RCC 7860 (cell line): ENCODE data around the gene LCOR.
"Not testable (repeated sequence)": the region's sequence is repeated elsewhere in the genome, so short reads cannot be mapped to it uniquely, and the experiment has no call there.

Experiments
- DNase-seq: peaks from one replicate; pipeline ENCODE4 v3.0.0-alpha.2; 2015; ENCODE audit warnings: low spot score
- FAIRE-seq: peaks from 2 replicates; lab custom pipeline; 2012; peaks lifted over from hg19 to GRCh38; lab: Jason Lieb, UNC

The LCOR gene

DNA sequence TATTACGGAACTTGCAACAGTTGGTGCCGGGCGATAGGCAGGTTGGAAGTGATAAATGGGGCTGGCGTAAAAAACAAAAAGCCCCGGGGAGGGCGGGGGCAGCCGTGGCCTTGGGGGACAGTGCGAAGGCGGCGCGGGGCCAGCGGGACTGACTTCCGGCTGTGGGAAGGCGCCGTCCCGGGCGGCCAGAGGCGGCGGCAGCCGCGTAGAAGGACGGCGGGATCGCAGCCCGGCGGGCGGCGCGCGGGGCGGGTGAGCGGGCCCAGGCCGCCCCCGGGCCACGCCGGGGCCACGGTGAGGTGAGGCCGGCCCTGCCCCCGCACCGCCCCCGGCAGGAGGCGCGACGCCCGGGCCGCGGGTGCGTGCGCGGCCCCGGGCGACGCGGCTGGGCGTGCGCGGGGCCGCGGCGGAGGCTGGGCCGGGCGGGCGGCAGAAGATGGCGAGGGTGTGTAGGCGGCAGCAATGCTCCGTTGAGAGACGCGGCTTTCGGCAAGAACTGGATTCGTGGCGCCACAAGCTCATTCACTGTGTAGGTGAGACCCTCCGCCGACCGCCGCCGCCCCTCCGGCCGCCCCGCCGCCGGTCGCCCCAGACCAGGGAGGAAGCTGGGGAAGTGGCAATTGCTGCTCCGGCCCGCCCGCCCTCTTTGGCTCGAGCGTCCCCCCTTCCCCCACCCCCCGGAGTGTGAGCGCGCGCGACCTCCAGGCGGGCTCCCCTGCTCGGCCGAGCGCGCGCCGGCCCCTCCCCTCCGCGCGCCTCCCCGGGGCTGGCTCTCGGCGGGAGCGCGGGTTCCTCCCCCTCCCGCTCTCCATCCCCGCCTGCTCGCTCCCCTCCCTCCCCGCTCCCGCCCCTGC, at the start of gene LCOR:
LCOR (plus strand) TSS at position 432 of the 854 bp plus-strand sequence. CDS start 116,760 bp downstream, outside the sequence.
- DNase-seq: peak; percentile 65
- no peak for FAIRE-seq

DNA sequence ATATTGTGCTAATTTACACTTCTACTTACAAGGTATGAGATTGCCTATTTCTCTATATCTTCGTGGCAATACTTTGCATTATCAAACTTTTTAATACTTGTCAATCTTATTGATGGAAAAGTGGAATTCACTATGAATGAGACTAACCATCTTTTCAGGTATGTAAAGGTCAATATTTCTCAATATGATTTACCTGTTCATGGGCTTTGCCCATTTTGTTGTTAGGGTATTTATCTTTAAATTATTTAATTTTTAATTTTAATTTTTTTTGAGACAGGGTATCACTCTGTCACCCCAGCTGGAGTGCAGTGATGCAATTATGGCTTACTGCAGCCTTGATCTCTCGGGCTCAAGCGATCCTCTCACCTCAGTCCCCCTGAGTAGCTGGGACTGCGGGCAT, 47.8 kb upstream of the LCOR start:
- DNase-seq (no peak), FAIRE-seq (no peak)

DNA sequence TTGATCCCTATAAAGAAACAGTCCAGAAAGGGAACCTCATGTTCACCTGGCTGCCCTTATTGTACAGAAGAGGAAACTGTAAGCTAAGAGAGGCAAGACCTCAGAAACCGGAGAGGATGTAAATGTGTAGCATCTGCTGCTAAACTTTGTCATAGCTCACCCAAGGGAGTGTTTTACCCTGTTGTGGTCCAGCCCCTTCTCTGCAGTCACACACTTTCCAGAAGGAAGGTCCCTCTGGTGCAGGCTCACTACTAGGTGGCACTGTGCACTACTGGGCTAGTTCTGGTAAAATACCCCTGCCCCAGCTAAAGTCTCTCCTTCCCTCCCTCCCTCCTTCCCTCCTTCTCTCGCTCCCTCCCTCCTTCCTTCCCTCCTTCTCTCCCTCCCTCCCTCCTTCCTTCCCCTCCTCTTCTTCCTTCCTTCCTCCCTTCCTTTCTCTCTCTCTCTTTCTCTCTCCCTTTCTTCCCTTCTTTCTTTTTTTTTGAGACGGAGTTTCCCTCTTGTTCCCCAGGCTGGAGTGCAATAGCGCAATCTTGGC, 42.5 kb upstream of the LCOR start:
- no peak for DNase-seq
- FAIRE-seq: no peak

DNA sequence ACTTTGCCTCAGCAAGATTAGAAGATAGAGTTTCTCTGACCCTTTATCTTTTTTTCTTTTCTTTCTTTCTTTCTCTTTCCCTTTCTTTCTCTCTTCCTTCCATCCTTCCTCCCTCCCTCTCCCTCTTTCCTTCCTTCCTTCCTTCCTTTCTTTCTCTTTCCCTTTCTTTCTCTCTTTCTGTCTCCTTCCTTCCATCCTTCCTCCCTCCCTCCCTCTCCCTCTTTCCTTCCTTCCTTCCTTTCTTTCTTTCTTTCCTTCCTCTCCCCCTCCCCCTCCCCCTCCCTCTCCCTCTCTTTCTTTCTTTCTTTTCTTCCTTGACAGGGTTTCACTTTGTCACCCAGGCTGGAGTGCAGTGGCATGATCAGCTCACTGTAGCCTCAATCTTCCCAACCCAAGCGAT, 40.2 kb upstream of the LCOR start:
- DNase-seq: no peak

DNA sequence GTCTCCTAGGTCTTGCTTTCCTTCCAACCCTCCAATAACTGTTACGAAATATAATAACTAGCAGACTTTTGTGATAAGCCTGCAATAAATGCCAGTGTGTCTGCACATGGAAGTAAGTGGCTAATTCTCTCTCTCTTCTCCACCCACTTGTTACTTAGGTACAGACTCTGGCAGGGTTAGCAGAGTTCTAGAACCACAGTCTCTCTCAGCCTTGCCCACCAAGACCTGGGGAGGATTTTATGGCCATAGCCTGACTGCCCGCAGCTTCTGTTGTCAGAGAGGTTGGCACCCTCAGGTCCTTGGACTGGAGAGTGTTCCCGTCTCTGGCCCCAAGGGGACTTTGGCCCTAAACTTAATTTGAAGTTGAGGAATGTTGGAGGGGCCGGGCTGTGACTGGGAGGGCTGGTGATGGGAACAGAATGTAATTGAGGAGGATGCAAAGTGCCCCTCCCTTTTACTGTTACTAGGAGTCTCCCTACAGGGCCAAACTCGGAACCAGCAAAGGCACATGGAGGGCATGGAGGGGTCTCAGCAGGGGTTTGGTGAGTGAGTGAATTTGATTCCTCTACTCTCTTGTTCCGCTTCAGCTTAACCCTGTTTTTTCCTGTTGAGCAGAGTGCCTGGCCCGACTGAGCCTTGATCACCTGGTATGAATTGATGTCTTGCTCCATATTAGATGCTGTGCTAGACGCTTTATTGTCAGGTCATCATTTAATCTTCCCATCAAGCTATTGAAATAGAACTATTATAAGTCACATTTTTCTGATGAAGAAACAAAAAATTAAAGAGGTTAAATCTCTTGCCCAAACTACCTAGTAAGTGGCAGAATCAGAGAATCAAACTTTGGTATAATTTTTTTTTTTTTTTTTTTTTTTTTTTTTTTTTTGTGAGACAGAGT, 37.0 kb upstream of the LCOR start:
- DNase-seq (no peak), FAIRE-seq (no peak)

More for the DNA sequence above, 40.2 kb upstream of the LCOR start:
- no peak for FAIRE-seq

DNA sequence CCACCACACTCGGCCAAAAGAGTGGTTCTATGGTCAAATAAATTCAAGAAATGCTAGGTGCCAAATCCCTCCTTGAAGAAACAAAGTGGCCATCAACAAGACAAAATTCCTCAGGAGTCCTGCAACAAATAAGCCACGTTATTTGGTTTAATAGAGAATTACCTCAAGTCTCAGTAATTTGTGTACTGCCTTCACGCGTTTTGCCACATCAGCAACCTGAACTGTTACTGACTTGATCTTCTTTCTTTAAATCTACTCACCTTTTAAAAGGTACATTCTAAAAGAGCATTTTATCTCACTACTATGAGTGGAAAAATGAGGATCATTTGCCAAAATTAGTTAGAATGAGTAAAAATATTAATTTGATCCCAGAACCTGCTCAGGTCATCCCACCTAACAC, 34.6 kb upstream of the LCOR start:
- DNase-seq (no peak), FAIRE-seq (no peak)

DNA sequence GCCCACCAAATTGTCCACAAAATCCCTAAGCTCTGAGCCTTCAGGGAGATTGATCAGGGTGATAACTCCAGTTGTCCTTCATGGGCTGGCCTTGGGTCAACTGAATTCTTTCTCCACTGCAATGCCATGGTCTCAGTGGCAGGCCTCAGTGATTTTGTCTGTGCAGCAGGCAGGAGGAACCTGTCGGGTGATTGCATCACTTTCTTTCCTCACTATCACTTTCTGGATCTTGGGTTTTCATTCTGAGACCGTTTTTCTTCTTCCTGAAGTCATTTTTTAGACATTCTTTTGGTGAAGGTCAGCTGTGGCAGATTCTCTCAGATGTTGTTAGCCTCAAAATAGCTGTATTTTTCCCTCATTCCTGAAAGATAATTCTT, 28.8 kb upstream of the LCOR start:
- DNase-seq (no peak), FAIRE-seq (no peak)

DNA sequence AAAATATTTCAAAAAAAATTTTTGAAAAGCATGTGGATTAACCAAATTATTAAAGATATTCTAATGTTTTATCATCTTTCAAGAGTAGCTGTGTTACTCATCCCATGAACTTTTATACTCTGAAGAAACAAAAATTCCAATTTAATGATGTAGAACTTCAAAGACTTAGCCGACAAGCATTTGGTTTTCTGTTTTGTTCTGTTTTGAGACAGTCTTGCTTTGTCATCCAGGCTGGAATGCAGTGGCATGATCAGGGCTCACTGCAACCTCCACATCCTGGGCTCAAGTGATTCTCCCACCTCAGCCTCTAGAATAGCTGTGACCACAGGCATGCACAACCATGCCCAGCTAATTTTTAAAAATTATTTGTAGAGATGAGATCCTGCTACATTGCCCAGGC, 17.8 kb upstream of the LCOR start:
- peak; percentile 92 for FAIRE-seq

DNA sequence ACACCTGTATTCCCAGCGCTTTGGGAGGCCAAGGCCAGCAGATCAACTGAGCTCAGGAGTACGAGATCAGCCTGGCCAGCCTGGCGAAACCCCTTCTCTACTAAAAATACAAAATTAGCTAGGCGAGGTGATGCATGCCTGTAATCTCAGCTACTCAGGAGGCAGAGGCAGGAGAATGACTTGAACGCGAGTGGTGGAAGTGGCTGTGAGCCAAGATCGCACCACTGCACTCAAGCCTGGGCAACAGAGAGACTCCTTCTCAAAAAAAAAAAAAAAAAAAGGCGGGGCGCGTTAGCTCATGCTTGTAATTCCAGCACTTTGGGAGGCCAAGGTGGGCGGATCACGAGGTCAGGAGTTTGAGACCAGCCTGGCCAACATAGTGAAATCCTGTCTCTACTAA, 13.1 kb upstream of the LCOR start:
- FAIRE-seq, DNase-seq: not testable (repeated sequence)

More for the DNA sequence above, 17.8 kb upstream of the LCOR start:
- DNase-seq: peak; percentile 90

DNA sequence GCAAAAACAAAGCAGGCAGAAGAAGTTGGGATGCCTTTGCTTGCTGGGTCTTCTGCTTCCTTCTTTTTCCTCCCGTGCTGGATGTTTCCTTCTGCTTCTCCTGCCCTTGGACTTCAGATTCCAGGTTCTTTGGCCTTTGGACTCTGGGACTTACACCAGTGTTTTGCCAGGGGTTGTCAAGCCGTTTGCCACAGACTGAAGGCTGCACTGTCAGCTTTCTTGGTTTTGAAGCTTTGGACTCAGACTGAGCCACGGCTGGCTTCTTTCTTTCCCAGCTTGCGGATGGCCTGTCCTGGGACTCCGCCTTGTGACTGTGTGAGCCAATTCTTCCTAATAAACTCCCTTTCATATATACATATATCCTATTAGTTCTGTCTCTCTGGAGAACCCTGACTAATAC, 11.3 kb upstream of the LCOR start:
- DNase-seq (no peak), FAIRE-seq (no peak)

DNA sequence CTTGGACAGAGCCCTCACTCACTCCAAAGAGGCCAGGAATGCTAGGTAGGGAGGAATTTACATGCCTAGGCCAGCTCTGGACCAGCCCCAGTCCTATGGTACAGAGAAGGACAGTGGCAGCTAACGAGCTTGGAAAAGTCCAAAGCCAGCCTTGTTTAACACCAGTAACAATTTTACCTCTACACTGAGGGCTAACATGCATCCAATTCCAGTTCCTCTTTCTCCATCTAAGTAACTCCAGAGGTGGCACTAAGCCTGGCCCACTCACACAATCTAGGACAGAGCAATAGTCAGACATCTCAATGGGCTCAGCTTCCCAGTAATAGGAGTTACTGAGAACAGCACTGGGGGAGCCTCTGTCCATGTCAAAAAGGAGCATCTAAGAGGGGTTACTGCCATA, 5.7 kb upstream of the LCOR start:
- FAIRE-seq: no peak
- DNase-seq: no peak

DNA sequence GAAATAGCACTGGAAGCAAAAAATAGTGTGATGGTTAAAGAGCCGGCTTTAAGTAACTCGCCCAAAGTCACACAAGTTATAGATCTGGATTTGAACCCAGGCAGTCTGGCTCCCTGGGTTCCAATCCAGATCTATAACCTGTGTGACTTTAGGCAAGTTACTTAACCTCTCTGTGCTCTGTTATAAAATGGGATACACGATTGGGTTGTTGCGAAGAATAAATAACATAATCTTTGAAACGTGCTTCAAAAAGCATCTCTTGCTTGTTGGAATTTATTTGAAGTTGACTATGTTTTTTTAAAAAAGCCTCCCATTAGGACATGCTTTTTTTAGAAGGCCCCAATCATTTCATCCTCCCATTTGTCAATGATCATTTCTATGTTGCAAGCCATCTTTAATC, 3.5 kb upstream of the LCOR start:
- FAIRE-seq (no peak), DNase-seq (no peak)

DNA sequence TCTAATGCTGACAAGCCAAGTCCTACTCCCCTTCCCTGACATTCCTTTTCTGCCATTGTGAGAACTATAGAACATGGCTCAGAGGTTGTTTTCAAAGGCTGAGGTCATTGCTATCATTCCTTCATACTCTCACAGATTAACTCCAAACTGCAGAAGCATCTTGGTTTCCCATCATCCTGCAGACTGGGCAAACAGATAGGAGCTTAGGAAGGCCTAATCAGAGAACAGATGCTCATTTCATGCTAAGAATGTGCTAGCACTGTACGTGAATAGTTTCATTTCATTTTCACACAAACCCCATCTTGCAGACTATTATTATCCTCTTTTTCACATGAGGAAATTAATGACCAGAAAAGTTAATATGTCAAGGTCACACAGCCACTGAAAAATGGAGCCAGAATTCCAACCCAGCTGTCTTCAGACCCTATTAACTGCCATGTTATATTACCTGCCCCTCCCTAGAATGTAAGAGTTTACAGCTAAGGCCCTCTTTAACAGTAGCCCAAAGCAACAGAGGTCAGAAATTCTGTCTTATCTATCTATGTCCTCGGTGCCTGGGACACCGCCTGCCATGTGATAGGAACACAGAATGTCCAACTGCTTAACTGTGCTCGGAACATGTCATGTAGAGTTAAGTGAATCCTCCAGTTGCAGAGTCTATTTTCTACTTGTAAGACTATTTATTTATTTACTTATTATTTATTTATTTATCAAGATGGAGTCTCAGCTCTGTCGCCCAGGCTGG, 2.9 kb upstream of the LCOR start:
- DNase-seq (no peak), FAIRE-seq (no peak)

DNA sequence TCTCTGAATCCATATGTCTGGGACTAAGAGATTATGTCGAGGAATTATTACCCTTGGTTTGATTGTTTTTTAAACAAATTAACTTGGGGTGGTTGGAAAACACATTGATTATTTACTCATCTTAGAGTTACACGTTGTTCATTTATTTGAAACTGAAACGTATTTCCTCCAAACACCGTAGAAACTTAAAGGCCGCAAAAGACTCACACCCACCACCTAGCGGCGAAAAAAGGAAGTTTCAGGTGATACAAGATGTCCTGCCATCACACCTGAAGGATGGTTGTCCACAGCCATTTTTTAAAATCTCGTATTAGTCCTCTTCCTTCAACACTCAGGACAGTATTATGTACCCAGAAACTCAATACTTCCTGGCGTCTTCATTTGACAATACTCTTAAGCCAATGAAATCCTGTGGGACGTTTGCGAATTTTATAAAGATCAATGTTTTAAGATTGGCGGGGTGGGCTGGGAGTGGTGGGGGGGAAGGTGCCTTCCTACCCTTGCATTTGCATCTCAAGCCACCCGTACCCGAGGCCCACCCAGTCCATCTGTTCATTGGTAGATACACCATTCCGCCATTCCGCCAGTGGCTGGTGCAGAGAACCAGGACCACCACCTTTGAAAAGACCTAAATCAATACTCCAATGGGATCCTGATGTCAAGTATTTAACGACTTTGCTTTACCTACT, 1.4 kb upstream of the LCOR start:
- DNase-seq: peak; percentile 52
- peak; percentile 58 for FAIRE-seq

DNA sequence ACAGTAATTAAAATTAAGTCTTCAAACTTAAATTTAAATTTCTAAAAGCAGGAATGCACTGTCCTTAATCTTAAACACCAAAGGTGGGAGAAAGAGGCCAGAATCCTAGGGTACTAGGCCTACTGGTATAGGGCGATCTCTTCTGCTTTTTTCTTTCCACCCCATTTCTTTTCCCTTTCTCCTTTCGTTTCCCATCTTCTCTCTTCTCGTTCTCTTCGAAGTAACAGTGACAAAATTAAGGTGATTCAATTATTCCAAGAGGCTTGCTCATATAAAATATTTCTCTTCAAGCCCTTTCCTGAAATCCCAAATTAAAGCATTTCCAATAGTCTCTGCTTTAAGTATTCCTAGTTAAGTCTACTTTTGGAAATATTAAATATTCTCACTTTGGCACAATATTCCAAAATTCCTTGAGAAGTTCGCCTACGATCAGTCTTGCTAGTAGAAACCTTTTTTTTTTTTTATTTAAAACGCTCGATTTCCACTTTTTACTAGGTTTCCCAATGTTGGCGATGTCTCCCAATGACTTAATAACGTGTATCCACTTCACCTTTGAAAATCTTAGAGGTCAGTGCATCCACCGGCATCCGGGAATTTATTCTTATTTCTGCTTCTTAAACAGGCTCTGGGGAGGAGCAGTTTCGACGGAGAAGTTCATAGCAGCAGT, 765 bp upstream of the LCOR start:
- DNase-seq (no peak), FAIRE-seq (no peak)

DNA sequence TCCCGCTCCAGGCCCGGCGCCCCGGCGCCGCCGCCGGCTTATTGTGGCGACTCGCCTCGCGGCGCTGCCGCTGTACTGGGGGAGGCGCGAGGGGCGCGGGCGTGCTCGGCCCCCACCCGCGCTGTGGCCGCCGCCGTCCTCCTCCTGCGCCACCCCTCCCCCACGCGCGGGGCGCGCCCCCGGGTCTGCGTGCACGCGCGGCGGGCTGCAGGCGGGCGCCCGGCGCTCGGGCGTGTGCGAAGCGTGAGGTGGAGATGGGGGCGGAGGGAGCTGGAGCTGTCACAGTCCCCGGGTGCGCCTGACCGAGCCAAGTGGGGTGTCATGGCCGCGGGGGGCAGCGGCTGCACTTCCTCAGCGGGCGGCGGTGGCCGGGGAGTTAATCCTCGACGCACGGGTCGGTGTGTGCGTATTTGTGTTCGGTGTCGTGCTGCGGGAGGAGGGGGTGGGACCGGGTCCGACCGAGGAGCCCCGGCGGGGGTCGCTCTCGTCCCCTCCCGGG, 672 bp downstream of the LCOR start:
- FAIRE-seq (no peak), DNase-seq (peak; percentile 52)

DNA sequence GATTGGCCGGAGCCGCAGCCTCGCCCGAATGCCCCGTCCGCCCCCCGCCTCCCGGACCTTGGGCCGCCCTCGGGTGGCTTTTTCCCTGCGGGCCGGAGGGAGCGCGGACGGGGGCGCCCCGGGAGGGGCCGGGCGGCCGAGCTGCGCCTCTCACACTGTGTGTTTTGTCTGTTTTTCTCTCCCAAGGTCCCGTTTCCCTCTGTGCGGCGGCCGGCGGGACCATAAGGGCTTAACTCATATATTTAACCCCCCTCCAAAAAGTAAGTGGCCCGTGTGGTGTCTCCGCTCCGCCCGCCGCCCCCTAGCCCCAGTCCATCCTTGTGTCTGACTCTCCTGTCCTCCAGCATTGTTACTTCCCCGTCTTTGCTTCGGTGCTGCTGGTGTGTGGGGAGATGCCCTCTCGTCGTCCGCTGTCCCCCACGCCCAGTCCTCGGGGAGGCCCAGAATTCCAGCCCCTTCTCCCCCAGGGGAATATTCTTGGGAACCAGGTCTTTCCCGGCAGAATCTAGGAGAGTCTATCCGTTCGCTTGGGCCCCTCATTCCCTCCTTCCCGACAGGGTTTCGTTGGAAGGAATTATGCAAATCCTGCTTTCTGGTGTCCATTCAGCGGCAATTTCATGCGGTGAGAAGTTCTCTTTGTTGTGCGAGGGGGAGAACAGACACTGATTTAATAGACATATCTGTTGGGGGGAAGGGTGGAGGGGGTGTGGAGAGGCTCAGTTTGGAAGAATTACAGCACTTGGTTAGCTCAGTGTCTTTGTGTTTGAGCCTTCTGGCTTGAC, 1.3 kb downstream of the LCOR start:
- FAIRE-seq (no peak), DNase-seq (no peak)

DNA sequence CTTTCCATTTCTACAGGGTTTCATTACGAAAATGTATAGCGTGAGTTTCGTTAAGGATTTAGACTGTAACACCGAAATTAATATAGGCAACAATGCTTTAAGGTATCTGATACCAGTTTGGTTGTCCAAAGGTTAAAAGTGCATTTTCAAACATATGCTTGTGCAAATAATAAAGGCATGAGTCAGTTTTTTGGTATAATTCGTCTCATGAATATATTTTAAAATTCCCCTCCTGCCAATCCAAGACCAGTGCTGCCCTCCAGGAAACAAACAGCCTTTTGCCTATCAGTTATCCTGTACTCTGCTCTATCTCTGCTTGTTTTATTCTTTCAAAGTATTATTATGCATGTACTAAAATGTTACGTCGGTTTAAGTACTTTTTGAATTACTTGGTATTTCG, 2.0 kb downstream of the LCOR start:
- DNase-seq: no peak
- FAIRE-seq: no peak

DNA sequence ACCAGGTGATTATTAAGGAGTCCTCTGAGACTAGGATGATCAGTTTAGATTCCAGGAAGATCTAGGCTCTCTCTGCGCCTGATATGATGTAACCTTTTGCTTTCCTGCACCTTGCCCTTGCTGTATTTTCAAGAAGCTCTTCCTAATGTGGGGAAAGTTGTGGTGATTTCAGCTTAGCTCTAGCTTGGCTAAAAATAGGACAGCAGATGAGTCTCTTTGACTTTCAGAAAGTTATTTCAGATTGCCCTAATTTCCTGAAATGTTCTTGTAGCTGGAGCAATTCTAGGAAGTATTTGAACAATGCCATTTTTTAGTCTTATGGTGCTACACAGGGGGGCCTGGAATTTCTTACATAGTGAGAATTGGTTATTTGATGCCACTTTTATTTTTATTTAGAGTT, 3.8 kb downstream of the LCOR start:
- DNase-seq: no peak
- no peak for FAIRE-seq
